GM12864 (cell line): ENCODE results near the gene AHCYL2.

Source experiments
- DNase-seq: peaks from one replicate; pipeline ENCODE4 v3.0.0-alpha.2; 2011; ENCODE audit warnings: low read depth
- H3K4me3 ChIP-seq: 2 replicates; pipeline ENCODE4 v1.5.1; 2011; ENCODE audit warnings: mild to moderate bottlenecking, low read depth, low read length, control low read depth
- TF ChIP-seq, protein P1 (sequence below): IDR thresholded peaks from 2 replicates; pipeline ENCODE4 v1.5.1; 2011; ENCODE audit warnings: low read depth, mild to moderate bottlenecking, moderate library complexity, low read length, control low read depth, inconsistent platforms; ENCODE audit errors: missing control alignments

The AHCYL2 gene

DNA sequence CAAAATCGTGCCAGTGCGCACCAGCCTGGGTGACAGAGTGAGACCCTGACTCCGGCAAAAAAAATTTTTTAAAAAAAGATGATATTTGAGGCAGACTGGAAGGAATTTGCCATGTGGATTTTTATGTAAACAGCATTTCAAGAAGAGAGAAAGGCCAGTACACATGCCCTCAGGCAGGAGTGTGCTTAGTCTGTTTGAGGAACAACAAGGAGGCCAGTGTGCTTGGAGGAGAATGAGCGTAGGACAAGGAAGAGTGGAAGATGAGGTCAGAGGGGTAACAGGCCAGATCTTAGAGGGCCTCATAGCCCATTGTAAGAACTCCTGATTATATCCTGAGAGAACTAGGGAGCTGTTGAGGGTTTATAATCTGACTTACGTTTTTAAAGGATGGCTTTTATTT lies 192.2 kb downstream of the AHCYL2 start:
- no peak for DNase-seq
- no peak overlapping the region for H3K4me3 ChIP-seq
- TF ChIP-seq, protein P1, sequence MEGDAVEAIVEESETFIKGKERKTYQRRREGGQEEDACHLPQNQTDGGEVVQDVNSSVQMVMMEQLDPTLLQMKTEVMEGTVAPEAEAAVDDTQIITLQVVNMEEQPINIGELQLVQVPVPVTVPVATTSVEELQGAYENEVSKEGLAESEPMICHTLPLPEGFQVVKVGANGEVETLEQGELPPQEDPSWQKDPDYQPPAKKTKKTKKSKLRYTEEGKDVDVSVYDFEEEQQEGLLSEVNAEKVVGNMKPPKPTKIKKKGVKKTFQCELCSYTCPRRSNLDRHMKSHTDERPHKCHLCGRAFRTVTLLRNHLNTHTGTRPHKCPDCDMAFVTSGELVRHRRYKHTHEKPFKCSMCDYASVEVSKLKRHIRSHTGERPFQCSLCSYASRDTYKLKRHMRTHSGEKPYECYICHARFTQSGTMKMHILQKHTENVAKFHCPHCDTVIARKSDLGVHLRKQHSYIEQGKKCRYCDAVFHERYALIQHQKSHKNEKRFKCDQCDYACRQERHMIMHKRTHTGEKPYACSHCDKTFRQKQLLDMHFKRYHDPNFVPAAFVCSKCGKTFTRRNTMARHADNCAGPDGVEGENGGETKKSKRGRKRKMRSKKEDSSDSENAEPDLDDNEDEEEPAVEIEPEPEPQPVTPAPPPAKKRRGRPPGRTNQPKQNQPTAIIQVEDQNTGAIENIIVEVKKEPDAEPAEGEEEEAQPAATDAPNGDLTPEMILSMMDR = no peak

DNA sequence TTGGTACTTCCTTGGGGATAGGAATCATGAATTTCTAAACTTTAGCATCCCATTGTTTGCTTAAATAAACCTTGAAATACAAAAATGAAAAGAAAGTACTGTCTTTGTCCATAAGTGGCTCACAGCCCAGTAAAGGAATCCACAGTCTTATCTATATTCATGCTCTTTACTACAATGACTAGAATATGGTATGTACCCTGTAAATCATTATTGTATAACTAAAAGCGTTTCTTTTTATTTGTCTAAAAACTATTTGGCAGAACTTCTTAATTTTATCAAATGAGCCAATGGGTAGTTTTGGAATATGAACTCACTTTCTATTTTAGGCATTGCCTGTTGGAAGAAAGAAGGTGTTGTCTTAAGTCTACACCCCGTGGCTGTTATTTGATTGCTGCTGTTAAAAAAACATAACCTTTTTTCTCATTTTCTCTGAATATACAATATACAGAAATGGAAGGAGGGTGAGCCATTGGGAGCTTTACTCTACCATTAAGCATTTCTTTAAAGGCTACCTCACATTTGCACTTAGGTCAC lies 197.0 kb downstream of the AHCYL2 start:
- TF ChIP-seq, protein P1 = no peak
- DNase-seq = no peak
- no peak overlapping the region for H3K4me3 ChIP-seq

DNA sequence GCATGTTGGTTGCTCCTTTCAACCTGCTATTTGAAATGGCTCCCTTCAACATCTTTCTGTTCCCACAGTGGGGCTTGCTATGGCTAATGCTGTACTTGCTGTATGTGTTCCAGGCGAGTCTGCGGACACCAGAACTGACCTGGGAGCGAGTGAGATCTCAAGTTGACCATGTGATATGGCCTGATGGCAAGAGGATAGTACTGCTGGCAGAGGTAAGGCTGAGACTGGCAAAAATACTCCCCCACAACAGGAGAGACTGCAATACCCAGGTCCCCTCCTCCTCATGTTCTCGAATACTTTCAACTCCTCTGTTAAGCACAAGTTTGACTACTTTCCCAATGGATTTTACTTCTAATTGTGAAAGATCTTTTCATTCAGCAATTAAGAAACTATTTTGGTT lies 197.9 kb downstream of the AHCYL2 start:
- no peak for DNase-seq
- TF ChIP-seq, protein P1 = no peak

DNA sequence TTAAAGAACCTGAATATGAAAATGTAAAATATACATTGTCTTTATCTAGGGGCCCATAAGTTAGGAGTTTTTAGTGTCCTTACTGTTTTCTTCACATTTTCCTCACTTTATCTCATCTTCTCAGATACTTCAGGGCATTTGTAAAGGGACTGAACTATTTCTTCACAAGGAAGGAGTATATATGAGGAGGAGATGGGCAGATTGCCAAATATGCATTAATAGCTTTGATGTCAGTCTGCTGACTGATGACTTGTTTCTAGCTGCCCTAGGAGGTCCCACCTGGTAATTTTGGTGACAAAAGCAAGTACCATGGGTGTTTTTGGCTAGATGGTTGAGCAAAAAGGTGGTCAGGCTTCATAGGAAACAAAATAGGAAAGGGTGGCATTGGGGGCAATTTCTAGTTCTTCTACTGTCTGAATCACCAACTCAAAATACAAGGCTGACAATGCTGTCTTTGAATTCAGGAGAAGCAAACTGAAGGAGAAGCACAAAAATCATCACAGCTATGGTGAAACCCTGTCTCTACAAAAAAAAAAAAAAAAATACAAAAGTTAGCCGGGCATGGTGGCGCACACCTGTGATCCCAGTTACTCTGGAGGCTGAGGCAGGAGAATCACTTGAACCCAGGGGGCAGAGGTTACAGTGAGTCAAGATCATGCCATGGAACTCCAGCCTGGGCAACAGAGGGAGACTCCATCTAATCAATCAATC lies 199.0 kb downstream of the AHCYL2 start:
- no peak for DNase-seq
- H3K4me3 ChIP-seq = no peak overlapping the region
- TF ChIP-seq, protein P1 = no peak

More for the DNA sequence above, 197.9 kb downstream of the AHCYL2 start:
- H3K4me3 ChIP-seq = no peak overlapping the region

DNA sequence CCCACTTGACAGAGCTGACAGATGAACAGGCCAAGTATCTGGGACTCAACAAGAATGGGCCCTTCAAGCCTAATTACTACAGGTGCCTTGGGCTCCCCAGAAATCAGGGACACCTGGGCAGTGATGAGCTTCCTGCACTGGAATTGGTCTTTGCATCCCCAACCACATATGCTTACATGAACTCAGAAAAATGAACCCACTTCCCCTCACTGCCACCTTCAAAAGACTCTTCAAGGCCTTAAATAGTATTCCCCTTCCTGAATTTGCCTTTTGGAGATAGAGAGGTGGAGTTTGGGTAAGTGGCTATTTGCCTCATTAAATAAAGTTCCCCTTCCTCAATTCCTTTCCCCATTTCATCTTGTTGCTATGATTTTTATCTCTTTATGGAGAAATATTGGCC lies 201.7 kb downstream of the AHCYL2 start:
- DNase-seq = no peak
- TF ChIP-seq, protein P1 = no peak
- no peak overlapping the region for H3K4me3 ChIP-seq

DNA sequence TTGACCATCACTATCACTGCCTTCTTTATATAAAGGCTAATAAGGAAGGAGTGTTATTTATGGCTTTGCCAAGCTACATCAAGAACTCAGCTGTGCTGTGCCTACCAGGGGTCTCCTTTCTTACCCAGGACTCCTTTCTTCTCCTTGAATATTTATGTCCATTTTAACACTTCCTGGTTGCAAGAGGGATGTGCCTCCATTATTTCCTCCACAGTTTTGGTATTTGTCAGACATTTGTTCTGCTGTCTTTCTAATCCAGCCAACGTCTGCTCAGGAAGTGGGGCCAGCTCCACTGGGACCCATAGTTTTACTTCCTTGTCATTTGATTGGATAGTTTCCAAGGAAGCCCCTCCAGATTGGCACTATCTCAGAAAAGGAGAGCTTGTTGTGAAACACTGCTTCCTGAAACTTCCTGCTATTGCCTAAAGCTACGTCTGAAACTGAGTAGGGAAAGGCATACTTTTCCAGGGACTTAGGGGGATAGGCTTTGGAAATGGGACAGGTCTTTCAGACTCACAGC lies 202.8 kb downstream of the AHCYL2 start:
- DNase-seq = no peak
- TF ChIP-seq, protein P1 = no peak

More for the DNA sequence above, 202.8 kb downstream of the AHCYL2 start:
- no peak overlapping the region for H3K4me3 ChIP-seq
